ENCODE data around the gene TNIK. TPM values are rescaled to one million over a fixed set of nuclear protein-coding genes. Genes with fewer than 3 reads are reported as not detected.
"Not testable (repeated sequence)": the region's sequence is repeated elsewhere in the genome, so short reads cannot be mapped to it uniquely, and the experiment has no call there.

The TNIK gene
- polyA plus RNA-seq, 3 donors: 16.5 to 22.3 (median 18.0) TPM

GRCh38 chr3:171447579-171447891, 12.7 kb downstream of the TNIK start:
- DNase-seq (ENCODE audit: low read depth in 3 of 3, low spot score in 2 of 3): not testable (repeated sequence)

- DNase-seq (ENCODE audit: low read depth in 3 of 3, low spot score in 2 of 3): no peak
These were observed 13.2 kb downstream of the TNIK start for GRCh38 chr3:171446801-171447578.

GRCh38 chr3:171446301-171446700, 13.9 kb downstream of the TNIK start:
- DNase-seq (ENCODE audit: low read depth in 3 of 3, low spot score in 2 of 3): no peak

- no peak for DNase-seq (ENCODE audit: low read depth in 3 of 3, low spot score in 2 of 3)
These were observed 14.5 kb downstream of the TNIK start for GRCh38 chr3:171445620-171446204.

GRCh38 chr3:171444001-171444690, 16.1 kb downstream of the TNIK start:
- no peak for DNase-seq (ENCODE audit: low read depth in 3 of 3, low spot score in 2 of 3)

GRCh38 chr3:171443211-171443957, 16.8 kb downstream of the TNIK start:
- DNase-seq (ENCODE audit: low read depth in 3 of 3, low spot score in 2 of 3): no peak

- no peak for DNase-seq (ENCODE audit: low read depth in 3 of 3, low spot score in 2 of 3)
These were observed 18.0 kb downstream of the TNIK start for GRCh38 chr3:171442184-171442583.

- DNase-seq (ENCODE audit: low read depth in 3 of 3, low spot score in 2 of 3): no peak
These were observed 18.8 kb downstream of the TNIK start for GRCh38 chr3:171441381-171441780.

GRCh38 chr3:171439996-171440395, 20.2 kb downstream of the TNIK start:
- no peak for DNase-seq (ENCODE audit: low read depth in 3 of 3, low spot score in 2 of 3)

- no peak for DNase-seq (ENCODE audit: low read depth in 3 of 3, low spot score in 2 of 3)
These were observed 23.0 kb downstream of the TNIK start for GRCh38 chr3:171437115-171437756.

GRCh38 chr3:171436380-171436779, 23.8 kb downstream of the TNIK start:
- no peak for DNase-seq (ENCODE audit: low read depth in 3 of 3, low spot score in 2 of 3)

- no peak for DNase-seq (ENCODE audit: low read depth in 3 of 3, low spot score in 2 of 3)
These were observed 24.4 kb downstream of the TNIK start for GRCh38 chr3:171435757-171436156.

GRCh38 chr3:171435143-171435542, 25.1 kb downstream of the TNIK start:
- DNase-seq (ENCODE audit: low read depth in 3 of 3, low spot score in 2 of 3): no peak

GRCh38 chr3:171432548-171432947, 27.7 kb downstream of the TNIK start:
- no peak for DNase-seq (ENCODE audit: low read depth in 3 of 3, low spot score in 2 of 3)

GRCh38 chr3:171431550-171431949, 28.7 kb downstream of the TNIK start:
- DNase-seq (ENCODE audit: low read depth in 3 of 3, low spot score in 2 of 3): no peak

GRCh38 chr3:171430530-171430929, 29.7 kb downstream of the TNIK start:
- no peak for DNase-seq (ENCODE audit: low read depth in 3 of 3, low spot score in 2 of 3)

GRCh38 chr3:171429635-171430034, 30.6 kb downstream of the TNIK start:
- no peak for DNase-seq (ENCODE audit: low read depth in 3 of 3, low spot score in 2 of 3)

GRCh38 chr3:171428892-171429291, 31.3 kb downstream of the TNIK start:
- DNase-seq (ENCODE audit: low read depth in 3 of 3, low spot score in 2 of 3): no peak

GRCh38 chr3:171428321-171428787, 31.9 kb downstream of the TNIK start:
- no peak for DNase-seq (ENCODE audit: low read depth in 3 of 3, low spot score in 2 of 3)

- no peak for DNase-seq (ENCODE audit: low read depth in 3 of 3, low spot score in 2 of 3)
These were observed 32.4 kb downstream of the TNIK start for GRCh38 chr3:171427771-171428320.
